Endothelial cell (in vitro differentiated cells): ENCODE results near the gene TDO2. TPM values are rescaled to one million over a fixed set of nuclear protein-coding genes. Genes with fewer than 3 reads are reported as not detected.

Experiments
- DNase-seq: peaks from one replicate; pipeline ENCODE4 v3.0.0; 2021; ENCODE audit warnings: low spot score
- H3K27ac Mint-ChIP-seq: one replicate; pipeline ENCODE4 v1.8.0; 2021; ENCODE audit warnings: mixed read lengths, inconsistent platforms; ENCODE audit not compliant: unreplicated experiment
- H3K27me3 Mint-ChIP-seq: one replicate; pipeline ENCODE4 v1.8.0; 2021; ENCODE audit warnings: mild to moderate bottlenecking, moderate library complexity, mixed read lengths, inconsistent platforms; ENCODE audit not compliant: unreplicated experiment
- H3K36me3 Mint-ChIP-seq: one replicate; pipeline ENCODE4 v1.8.0; 2021; ENCODE audit warnings: mild to moderate bottlenecking, low read depth, mixed read lengths, inconsistent platforms; ENCODE audit not compliant: unreplicated experiment
- H3K4me1 Mint-ChIP-seq: one replicate; pipeline ENCODE4 v1.8.0; 2021; ENCODE audit warnings: mild to moderate bottlenecking, mixed read lengths, inconsistent platforms; ENCODE audit not compliant: unreplicated experiment
- H3K4me3 Mint-ChIP-seq: one replicate; pipeline ENCODE4 v1.8.0; 2021; ENCODE audit warnings: mild to moderate bottlenecking, mixed read lengths, inconsistent platforms; ENCODE audit not compliant: unreplicated experiment
- H3K9me3 Mint-ChIP-seq: one replicate; pipeline ENCODE4 v1.8.0; 2021; ENCODE audit warnings: mixed read lengths, inconsistent platforms; ENCODE audit not compliant: unreplicated experiment
- CTCF ChIP-seq: fragments of 200-600 bp; sonication (generic); IDR thresholded peaks from one replicate; pipeline ENCODE4 v1.5.0; 2021; ENCODE audit warnings: antibody characterized with exemption; ENCODE audit not compliant: unreplicated experiment
- long read RNA-seq: library from polyadenylated mRNA; unstranded; transcript quantifications from one replicate; pipeline ENCODE4 v2.0.0, GENCODE V29; 2020; ENCODE audit not compliant: unreplicated experiment
- total RNA-seq: library from RNA; stranded (reverse); fragmentation: NEBNext Ultra II Directional; extraction: Animal tissue kit (Norgen Biotek cat#: 25700); gene quantifications from one replicate; pipeline ENCODE4 v1.2.1, GENCODE V29; 2021; ENCODE audit not compliant: unreplicated experiment

The TDO2 gene
- not detected for total RNA-seq
- long read RNA-seq: 0 reads

- no peak for DNase-seq
- Mint-ChIP-seq H3K27me3 (no peaks in the 10 kb centered on the region), H3K9me3 (no peaks in the 10 kb centered on the region), H3K27ac (no peak within 1 kb of the TSS), H3K36me3 (no peaks in the 10 kb centered on the region), H3K4me3 (no peak within 1 kb of the TSS), H3K4me1 (no peaks in the 10 kb centered on the region)
- TF ChIP-seq CTCF: no peak
These were observed at the start of gene TDO2 for GRCh38 chr4:155903453-155903852. Gene TDO2, plus strand, starts transcription at chr4:155903696. Its CDS starts 63 bp downstream, at chr4:155903759.

- no peak overlapping the region for H3K4me3 Mint-ChIP-seq
- no peak overlapping the region for H3K27ac Mint-ChIP-seq
- peaks cover 2% of the 10 kb centered on the region for H3K36me3 Mint-ChIP-seq
- H3K27me3 Mint-ChIP-seq: no peaks in the 10 kb centered on the region
- TF ChIP-seq CTCF: no peak
- H3K9me3 Mint-ChIP-seq: no peaks in the 10 kb centered on the region
- DNase-seq: no peak
- no peaks in the 10 kb centered on the region for H3K4me1 Mint-ChIP-seq
These were observed 48.8 kb upstream of the TDO2 start for GRCh38 chr4:155854582-155855226.

- no peaks in the 10 kb centered on the region for H3K27me3 Mint-ChIP-seq
- H3K27ac Mint-ChIP-seq: no peak overlapping the region
- no peaks in the 10 kb centered on the region for H3K36me3 Mint-ChIP-seq
- H3K9me3 Mint-ChIP-seq: no peaks in the 10 kb centered on the region
- H3K4me1 Mint-ChIP-seq: no peaks in the 10 kb centered on the region
- DNase-seq: no peak
- H3K4me3 Mint-ChIP-seq: no peak overlapping the region
- TF ChIP-seq CTCF: no peak
These were observed 47.6 kb upstream of the TDO2 start for GRCh38 chr4:155855897-155856296.

GRCh38 chr4:155866177-155866576, 37.3 kb upstream of the TDO2 start, which contains the start of gene ASIC5:
Gene ASIC5, minus strand, starts transcription at chr4:155866277. Its CDS starts 51 bp downstream, at chr4:155866226.
- H3K27me3 Mint-ChIP-seq: peaks cover 2% of the 10 kb centered on the region
- no peak within 1 kb of the TSS for H3K27ac Mint-ChIP-seq
- no peak for TF ChIP-seq CTCF
- DNase-seq: no peak
- no peaks in the 10 kb centered on the region for H3K9me3 Mint-ChIP-seq
- H3K4me3 Mint-ChIP-seq: no peak within 1 kb of the TSS
- H3K36me3 Mint-ChIP-seq: no peaks in the 10 kb centered on the region
- H3K4me1 Mint-ChIP-seq: no peaks in the 10 kb centered on the region

- H3K9me3 Mint-ChIP-seq: peaks cover 5% of the 10 kb centered on the region
- no peak overlapping the region for H3K4me3 Mint-ChIP-seq
- H3K27me3 Mint-ChIP-seq: no peaks in the 10 kb centered on the region
These were observed 27.6 kb upstream of the TDO2 start for GRCh38 chr4:155875878-155876277.

More at GRCh38 chr4:155875878-155876277, 27.6 kb upstream of the TDO2 start:
- Mint-ChIP-seq H3K36me3 (peaks cover 4% of the 10 kb centered on the region), H3K27ac (no peak overlapping the region), H3K4me1 (no peaks in the 10 kb centered on the region)
- TF ChIP-seq CTCF: no peak
- DNase-seq: no peak
